LNCaP clone FGC (cell line): ENCODE data around the gene EEF1AKMT2.

Experiments
- DNase-seq: peaks from one replicate; pipeline ENCODE4 v3.0.0-alpha.2; 2011; ENCODE audit warnings: low read depth
- H3K4me3 ChIP-seq: 2 replicates; pipeline ENCODE4 v1.5.1; 2011; ENCODE audit warnings: mild to moderate bottlenecking, low read depth, low read length, control low read depth
- TF ChIP-seq, protein P1 (sequence below): IDR thresholded peaks from 2 replicates; pipeline ENCODE4 v1.5.1; 2012; ENCODE audit warnings: mild to moderate bottlenecking; ENCODE audit not compliant: control insufficient read depth, insufficient read depth; ENCODE audit errors: extremely low read depth

EEF1AKMT2 gene

DNA sequence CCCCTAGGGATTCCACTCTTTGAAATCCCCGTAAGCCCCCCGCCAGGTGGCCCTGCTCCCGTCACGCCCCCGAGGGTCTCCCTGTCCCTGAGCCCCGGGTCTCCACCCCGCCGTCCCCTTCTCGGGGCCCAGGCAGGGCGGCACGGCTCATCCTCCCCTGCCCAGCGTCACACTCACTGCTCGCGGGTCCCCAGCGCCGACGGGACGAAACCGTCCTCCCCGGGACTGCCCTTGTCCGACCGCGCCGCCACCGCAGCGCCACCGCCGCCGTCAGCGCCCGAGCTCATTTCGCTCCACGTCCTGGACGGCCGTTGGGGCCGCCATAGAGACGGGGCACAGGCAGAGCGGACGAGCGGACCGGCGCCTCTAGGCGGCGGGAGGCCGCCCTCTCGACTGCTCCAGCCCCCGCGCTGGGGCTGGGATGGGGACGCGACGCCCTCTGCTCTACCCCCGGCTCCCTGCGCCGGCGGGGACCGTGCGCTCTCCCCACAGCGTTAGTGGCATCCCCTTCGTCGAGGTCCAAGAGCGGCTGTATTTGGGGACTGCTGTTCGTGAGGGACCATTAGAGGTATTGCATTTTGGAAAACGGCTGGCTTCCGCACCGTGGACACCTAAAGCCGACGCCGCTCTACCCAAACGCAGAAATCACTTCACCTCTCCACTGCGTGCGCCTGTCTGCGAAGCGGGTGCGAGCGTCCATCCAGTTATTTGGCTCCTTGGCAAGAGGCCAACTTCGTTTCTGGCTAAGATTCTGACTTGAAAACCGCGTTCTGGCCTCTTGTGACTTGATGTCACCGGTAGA lies at the start of gene EEF1AKMT2:
Gene EEF1AKMT2 (minus strand): TSS at position 341 of the 802 bp plus-strand sequence. CDS start 54 bp downstream, at position 287.
- H3K4me3 ChIP-seq = peak within 1 kb of the TSS; percentile 88
- peak; percentile 60 for DNase-seq
- TF ChIP-seq, protein P1, sequence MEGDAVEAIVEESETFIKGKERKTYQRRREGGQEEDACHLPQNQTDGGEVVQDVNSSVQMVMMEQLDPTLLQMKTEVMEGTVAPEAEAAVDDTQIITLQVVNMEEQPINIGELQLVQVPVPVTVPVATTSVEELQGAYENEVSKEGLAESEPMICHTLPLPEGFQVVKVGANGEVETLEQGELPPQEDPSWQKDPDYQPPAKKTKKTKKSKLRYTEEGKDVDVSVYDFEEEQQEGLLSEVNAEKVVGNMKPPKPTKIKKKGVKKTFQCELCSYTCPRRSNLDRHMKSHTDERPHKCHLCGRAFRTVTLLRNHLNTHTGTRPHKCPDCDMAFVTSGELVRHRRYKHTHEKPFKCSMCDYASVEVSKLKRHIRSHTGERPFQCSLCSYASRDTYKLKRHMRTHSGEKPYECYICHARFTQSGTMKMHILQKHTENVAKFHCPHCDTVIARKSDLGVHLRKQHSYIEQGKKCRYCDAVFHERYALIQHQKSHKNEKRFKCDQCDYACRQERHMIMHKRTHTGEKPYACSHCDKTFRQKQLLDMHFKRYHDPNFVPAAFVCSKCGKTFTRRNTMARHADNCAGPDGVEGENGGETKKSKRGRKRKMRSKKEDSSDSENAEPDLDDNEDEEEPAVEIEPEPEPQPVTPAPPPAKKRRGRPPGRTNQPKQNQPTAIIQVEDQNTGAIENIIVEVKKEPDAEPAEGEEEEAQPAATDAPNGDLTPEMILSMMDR = peak; percentile 44; the same call in 1 of the 2 replicates

DNA sequence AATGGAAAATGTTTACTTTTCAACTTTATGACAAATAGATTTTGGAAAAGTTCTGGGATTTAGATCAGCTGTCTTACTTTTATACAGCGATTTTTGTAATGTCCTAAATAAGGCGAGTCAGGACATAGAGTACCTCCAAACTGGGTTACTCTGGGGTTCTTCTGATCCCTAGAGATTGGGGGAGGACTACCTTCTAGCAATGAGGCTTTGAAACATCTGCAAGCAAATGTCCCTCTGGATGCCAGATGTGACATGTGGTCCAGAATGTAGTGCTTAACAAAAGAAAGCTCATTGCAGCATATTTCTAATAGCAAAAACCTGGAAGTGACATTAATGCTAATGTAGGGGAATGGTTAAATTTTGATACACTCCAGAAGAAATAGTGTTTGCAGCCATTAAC lies 46.0 kb upstream of the EEF1AKMT2 start:
- TF ChIP-seq, protein P1 = no peak
- no peak for DNase-seq
- H3K4me3 ChIP-seq = no peak overlapping the region

DNA sequence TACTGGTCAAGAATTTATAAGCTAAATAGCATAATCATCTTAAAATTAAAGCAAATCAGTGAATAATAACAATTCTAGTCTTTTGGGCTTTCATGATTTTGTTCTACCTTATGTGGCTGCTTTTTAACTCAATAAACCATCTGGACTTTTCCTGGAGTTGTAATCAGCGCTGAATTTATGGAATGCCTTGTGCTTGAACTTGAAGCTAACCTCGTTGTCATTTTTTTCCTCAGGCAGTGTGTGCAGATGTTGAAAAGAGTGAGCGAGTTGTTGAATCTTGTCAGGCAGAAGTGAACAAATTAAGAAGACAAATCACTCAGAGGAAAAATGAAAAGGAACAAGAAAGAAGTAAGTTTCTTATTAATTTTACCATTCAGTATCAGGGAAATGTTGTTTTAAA lies 39.4 kb upstream of the EEF1AKMT2 start:
- DNase-seq = no peak
- H3K4me3 ChIP-seq = no peak overlapping the region
- TF ChIP-seq, protein P1 = no peak

DNA sequence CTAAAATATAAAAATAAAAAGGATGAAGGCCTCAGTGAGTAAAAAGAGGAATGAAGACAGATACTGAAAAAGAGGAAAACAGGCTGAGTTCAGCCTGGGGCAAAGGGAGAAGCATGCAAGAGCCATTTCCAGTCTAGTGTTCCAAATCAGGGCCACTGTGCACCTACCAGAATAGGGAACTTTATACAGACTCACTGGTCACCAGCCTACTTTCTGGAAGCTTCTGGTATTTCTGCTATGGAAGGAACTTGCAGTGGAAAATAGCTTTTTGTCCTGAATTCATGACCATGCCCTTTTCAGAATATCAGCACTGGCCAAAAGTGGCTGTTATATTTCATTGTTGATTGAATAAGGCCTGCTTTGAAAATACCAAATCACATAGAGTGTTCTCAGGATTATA lies 38.8 kb upstream of the EEF1AKMT2 start:
- no peak overlapping the region for H3K4me3 ChIP-seq
- no peak for DNase-seq
- TF ChIP-seq, protein P1 = no peak

DNA sequence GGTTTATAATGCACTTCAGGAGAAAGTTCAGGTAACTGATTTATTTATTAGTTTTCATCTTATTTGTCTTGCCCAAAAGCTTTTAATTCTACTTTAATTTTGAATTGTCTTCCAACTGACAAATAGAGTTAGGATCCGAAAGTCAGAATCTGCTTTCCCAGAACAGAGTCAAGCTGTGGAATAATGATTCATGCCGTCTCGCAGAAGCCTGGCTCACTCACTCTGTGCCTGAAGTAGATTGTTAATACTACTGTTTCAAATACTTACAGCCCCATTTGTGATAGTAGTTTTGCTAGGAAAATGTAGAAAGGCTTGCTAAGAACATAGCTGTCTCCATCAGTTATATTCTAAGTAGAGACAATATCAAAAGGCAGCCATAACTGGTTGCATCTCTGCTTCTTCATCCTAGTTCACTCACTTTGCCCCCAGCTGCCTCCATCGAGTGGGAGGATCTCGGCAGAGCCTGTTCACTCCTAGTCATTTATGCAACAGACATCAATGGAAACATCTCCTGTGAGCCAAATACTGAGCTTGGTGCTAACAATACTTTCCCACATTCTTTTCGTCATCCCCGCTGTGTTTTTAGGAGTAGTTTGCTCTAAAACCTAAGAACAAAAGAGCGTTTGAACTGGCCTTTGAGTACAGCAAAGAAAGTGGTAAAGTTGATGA lies 37.9 kb upstream of the EEF1AKMT2 start:
- no peak for DNase-seq
- no peak overlapping the region for H3K4me3 ChIP-seq
- TF ChIP-seq, protein P1 = no peak

DNA sequence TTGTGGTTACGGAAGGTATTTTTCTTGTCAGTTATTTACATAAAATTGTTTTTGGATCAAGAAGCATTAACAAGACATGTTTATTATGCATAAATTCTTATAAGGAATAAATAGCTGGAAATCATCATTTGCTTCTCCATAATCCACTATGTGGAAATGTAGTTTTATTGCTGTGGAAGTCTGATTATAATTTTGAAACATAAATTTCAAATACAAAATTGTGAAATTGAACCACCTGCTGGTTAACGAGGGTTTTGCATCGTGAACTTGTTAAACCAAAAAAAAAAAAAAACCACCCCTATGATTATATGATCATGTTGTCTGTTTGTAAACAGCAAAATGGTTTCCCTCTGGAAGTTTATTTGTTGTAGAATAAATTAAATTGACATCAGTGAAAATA lies 35.8 kb upstream of the EEF1AKMT2 start:
- TF ChIP-seq, protein P1 = peak; percentile 42
- no peak overlapping the region for H3K4me3 ChIP-seq
- DNase-seq = peak; percentile 17
